SJSA1 (cell line): ENCODE data around the gene HBG1. TPM values are rescaled to one million over a fixed set of nuclear protein-coding genes. Genes with fewer than 3 reads are reported as not detected.

ENCODE experiments used
- DNase-seq, 2 experiments: peaks; one replicate each; pipeline ENCODE4 v3.0.0-alpha.2; 2015 to 2020; ENCODE audit warnings: low spot score in 2 of 2, low read depth in 1 of 2
- H3K27ac ChIP-seq: fragments of 250-450 bp; sonication (Bioruptor Pico); 2 replicates; pipeline ENCODE4 v1.5.1; 2020; ENCODE audit warnings: mild to moderate bottlenecking, moderate library complexity
- H3K27me3 ChIP-seq: fragments of 250-450 bp; sonication (Bioruptor Pico); replicated peaks from 2 replicates; pipeline ENCODE4 v1.5.1; 2020; ENCODE audit warnings: mild to moderate bottlenecking, moderate library complexity
- H3K36me3 ChIP-seq: fragments of 250-450 bp; sonication (Bioruptor Pico); 2 replicates; pipeline ENCODE4 v1.5.1; 2020; ENCODE audit warnings: mild to moderate bottlenecking
- H3K4me1 ChIP-seq: fragments of 250-450 bp; sonication (Bioruptor Pico); replicated peaks from 2 replicates; pipeline ENCODE4 v1.6.1; 2021; ENCODE audit warnings: mild to moderate bottlenecking
- H3K4me3 ChIP-seq: fragments of 250-450 bp; sonication (Bioruptor Pico); 2 replicates; pipeline ENCODE4 v1.5.1; 2020; ENCODE audit warnings: mild to moderate bottlenecking
- H3K9me3 ChIP-seq: fragments of 250-450 bp; sonication (Bioruptor Pico); replicated peaks from 2 replicates; pipeline ENCODE4 v1.5.1; 2020; ENCODE audit warnings: mild to moderate bottlenecking
- total RNA-seq: library from RNA; depleted of rRNA; stranded (reverse); fragments of >200 nt; shearing (Covaris generic); gene quantifications from 2 replicates; pipeline ENCODE4 v1.2.3, GENCODE V29; 2014

The HBG1 gene
- total RNA-seq, 1 experiment from 2014 or later = not detected

DNA sequence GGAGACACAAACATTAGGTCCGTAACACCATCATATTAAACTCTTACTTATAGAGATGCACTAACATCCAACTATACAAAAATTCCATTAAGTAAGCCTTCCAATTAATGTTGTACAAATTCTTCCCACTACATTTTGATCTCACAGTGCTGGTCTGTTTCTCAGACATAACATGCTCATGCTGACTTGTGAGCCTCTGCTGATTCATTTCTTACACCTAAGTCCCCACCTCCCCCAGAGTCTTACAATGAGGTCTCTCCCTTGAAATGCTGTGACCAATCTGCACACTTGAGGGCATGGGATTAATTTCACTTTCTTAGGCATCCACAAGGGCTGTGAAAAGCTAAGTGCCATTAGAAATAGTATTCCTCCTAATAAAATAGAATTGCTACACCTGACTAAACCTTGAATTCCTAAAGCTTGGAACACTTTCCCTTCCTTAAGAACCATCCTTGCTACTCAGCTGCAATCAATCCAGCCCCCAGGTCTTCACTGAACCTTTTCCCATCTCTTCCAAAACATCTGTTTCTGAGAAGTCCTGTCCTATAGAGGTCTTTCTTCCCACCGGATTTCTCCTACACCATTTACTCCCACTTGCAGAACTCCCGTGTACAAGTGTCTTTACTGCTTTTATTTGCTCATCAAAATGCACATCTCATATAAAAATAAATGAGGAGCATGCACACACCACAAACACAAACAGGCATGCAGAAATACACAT lies 2.0 kb downstream of the HBG1 start:
- DNase-seq = no peak

DNA sequence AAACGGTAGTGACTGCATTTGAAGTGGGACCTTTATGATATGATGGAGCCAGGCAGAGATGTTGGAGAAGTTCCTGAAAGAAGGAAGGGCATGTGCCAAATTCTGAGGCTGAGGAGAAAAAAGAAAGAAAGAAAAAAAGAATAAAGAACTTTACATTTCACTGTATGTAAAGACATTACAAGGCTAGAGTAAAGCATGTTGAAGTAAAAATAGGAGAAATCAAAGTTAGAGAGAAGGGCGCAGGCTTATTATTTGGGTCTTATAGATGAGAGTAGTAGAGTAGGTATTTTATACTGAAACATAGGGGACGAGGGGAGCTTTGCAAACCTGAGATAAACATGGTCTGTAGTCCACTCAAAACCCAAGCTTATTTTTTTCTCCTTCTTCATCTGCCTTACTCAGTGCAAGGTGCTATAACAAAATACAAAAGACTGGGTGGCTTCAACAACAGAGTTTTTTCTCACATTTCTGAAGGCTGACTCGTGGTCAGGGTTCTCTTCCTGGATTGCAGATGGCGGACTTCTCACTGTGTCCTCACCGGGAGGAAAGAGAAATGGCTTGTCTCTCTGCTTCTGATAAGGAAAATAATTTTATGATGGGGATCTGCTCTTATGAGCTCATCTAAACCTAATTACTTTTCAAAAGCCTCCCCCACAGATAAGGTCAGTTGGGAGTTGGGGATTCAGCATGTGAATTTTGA lies 2.7 kb downstream of the HBG1 start:
- DNase-seq = no peak

More for the DNA sequence above, 2.0 kb downstream of the HBG1 start:
- no peak overlapping the region for H3K27ac ChIP-seq
- H3K27me3 ChIP-seq = peaks cover 29% of the 10 kb centered on the region
- no peak overlapping the region for H3K4me3 ChIP-seq
- no peaks in the 10 kb centered on the region for H3K9me3 ChIP-seq
- no peaks in the 10 kb centered on the region for H3K4me1 ChIP-seq
- H3K36me3 ChIP-seq = no peaks in the 10 kb centered on the region

DNA sequence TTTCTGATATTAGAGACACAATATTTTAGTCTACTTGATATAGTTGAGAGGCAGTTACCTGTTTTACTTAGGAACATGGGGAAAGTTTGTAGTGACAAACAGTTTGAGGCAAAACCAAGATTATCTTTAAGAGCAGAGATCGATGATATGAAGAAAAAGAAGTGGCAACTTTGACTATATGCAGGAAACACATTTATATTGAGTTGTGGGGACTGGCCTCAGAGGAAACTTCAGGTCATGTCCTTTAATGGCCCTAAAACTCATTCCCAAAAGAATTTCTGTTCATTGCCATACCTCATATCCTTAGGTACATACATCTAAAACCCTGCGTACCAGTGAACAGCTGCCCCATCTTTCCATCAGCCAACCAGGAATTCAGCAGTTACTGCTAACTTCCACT lies 4.5 kb downstream of the HBG1 start:
- Histone ChIP-seq H3K4me1 (no peaks in the 10 kb centered on the region), H3K27me3 (peaks cover 21% of the 10 kb centered on the region), H3K4me3 (no peak overlapping the region), H3K9me3 (no peaks in the 10 kb centered on the region), H3K36me3 (no peaks in the 10 kb centered on the region), H3K27ac (no peak overlapping the region)
- DNase-seq = no peak

More for the DNA sequence above, 2.7 kb downstream of the HBG1 start:
- Histone ChIP-seq H3K4me3 (no peak overlapping the region), H3K36me3 (no peaks in the 10 kb centered on the region), H3K9me3 (no peaks in the 10 kb centered on the region), H3K27ac (no peak overlapping the region), H3K4me1 (no peaks in the 10 kb centered on the region), H3K27me3 (peaks cover 24% of the 10 kb centered on the region)

DNA sequence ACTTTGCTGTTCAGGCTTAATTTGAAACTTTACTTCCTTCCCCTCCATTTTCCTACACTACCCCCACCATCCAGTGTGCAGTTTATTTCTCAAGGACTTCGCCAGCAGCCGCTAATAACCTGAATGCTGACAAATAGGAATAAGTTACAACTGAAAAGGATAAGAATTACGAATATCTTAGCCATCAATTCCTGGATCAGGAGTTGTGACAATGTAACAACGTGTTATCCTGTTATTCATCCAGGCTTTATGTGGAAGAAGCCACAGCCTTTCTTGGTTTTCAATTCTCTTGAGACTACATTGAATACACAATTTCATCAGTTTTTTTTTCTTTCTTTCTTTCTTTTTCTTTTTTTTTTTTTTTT lies 5.9 kb downstream of the HBG1 start:
- Histone ChIP-seq H3K36me3 (no peaks in the 10 kb centered on the region), H3K27ac (no peak overlapping the region), H3K4me3 (no peak overlapping the region), H3K4me1 (no peaks in the 10 kb centered on the region), H3K9me3 (no peaks in the 10 kb centered on the region), H3K27me3 (peaks cover 21% of the 10 kb centered on the region)
- no peak for DNase-seq

GRCh38 chr11:5242933-5243815 lies 6.5 kb downstream of the HBG1 start:
- Histone ChIP-seq H3K9me3 (no peaks in the 10 kb centered on the region), H3K27me3 (peaks cover 21% of the 10 kb centered on the region), H3K4me3 (no peak overlapping the region), H3K27ac (no peak overlapping the region), H3K36me3 (no peaks in the 10 kb centered on the region), H3K4me1 (no peaks in the 10 kb centered on the region)
- no peak for DNase-seq

DNA sequence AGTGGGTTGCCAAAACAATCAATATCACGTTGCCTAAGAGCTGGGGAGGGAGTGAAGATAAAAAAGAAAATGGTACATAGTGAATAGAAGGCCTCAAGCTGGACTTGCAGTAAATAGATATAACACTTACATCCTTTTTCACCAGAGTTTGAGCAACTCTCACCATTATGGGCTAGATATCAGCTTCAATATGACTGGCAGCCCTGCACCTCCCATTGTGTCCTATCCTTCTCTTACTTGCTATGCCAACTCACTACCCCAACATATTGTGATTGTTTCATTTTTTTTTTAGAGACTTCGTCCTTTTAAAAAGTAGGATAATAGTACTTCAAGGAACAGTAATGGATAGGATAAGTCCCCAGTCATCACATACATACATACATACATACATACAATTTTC lies 7.4 kb downstream of the HBG1 start:
- Histone ChIP-seq H3K9me3 (no peaks in the 10 kb centered on the region), H3K4me3 (no peak overlapping the region), H3K27me3 (peaks cover 13% of the 10 kb centered on the region), H3K36me3 (no peaks in the 10 kb centered on the region), H3K4me1 (no peaks in the 10 kb centered on the region), H3K27ac (no peak overlapping the region)
- DNase-seq = no peak

DNA sequence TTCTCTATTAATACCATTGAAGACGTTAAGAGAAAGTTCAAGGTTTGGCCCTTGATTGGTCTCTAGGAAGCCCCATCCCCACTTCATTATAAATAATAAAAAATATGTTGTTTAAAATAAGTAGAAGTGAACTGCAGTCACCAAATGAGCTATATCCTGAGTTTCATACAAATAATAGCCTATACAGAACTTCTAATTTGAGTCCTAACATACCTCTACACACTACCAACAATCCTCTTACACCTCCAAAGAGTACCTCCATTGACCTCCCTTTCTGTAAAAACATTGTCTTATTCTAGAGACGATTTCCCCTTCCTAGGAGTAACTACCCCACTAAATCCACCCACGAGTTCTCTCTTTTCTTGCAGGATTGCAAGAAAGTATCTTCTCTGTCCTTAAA lies 8.2 kb downstream of the HBG1 start:
- Histone ChIP-seq H3K4me1 (no peaks in the 10 kb centered on the region), H3K36me3 (no peaks in the 10 kb centered on the region), H3K27me3 (peaks cover 10% of the 10 kb centered on the region), H3K9me3 (no peaks in the 10 kb centered on the region), H3K4me3 (no peak overlapping the region), H3K27ac (no peak overlapping the region)
- no peak for DNase-seq

DNA sequence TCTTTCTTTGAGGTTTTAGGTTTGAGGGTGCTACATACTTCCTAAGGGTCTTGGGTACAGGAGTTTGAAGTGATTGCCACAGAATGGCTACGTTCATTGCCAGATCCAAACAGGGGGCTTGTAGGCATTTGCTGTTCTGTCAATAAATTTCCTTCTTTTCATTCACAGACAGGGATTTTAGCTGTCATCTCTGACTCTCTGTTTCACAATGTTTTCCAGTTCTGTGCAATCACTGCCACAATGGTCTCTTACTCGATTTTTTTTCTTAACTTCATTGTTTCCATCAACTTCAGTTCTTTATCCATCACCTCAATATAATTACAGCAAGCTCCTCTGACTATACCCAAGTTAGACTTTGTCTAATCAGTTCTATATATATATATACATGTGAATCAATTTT lies 9.2 kb downstream of the HBG1 start:
- DNase-seq = no peak
- H3K36me3 ChIP-seq = no peaks in the 10 kb centered on the region

DNA sequence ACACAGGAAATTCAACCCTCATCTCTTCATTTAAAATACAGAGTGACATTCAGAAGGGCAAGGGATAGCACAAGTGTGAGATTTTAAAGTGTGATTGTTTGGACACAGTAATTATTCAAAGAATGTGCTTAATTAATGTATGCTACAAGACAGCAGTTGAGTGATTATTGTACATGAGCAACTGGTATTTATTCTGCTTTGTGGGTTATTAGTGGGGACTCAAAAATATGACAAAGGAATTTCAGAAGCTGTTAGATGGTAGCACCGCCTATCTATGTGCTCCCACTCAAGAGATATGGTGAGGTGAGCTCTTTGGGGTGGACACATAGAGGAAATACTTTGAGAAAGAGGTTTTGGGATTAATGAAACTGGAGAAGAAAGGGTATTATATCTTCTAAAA lies 9.6 kb downstream of the HBG1 start:
- Histone ChIP-seq H3K9me3 (no peaks in the 10 kb centered on the region), H3K4me1 (no peaks in the 10 kb centered on the region), H3K4me3 (no peak overlapping the region), H3K36me3 (no peaks in the 10 kb centered on the region), H3K27ac (no peak overlapping the region), H3K27me3 (peaks cover 10% of the 10 kb centered on the region; the same call in 1 of the 2 replicates)
- no peak for DNase-seq

More for the DNA sequence above, 9.2 kb downstream of the HBG1 start:
- Histone ChIP-seq H3K4me3 (no peak overlapping the region), H3K9me3 (no peaks in the 10 kb centered on the region), H3K27me3 (peaks cover 11% of the 10 kb centered on the region; the same call in 1 of the 2 replicates), H3K4me1 (no peaks in the 10 kb centered on the region), H3K27ac (no peak overlapping the region)

DNA sequence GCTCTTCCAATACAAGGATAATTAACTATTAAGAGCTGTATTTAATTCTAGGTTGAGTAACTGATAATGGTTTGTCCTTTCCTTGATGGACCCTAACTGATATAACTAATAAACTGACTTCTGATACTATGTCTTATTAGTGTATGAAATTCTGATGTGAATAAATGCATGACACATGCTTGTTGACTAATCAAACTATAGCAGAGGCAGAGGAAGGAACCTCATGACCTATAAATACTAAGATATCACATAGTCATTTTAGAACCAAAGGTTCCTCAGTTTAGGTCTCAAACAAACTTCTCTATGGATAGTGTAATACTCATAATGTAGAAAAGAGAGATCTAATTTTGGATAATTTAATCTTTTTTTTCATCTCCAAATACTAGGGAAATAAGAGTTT lies 10.6 kb downstream of the HBG1 start:
- Histone ChIP-seq H3K4me1 (no peaks in the 10 kb centered on the region), H3K27me3 (peaks cover 9% of the 10 kb centered on the region), H3K27ac (no peak overlapping the region), H3K36me3 (no peaks in the 10 kb centered on the region), H3K9me3 (no peaks in the 10 kb centered on the region), H3K4me3 (no peak overlapping the region)
- DNase-seq = no peak

- Histone ChIP-seq H3K27me3 (peaks cover 9% of the 10 kb centered on the region), H3K9me3 (no peaks in the 10 kb centered on the region), H3K27ac (no peak overlapping the region), H3K4me1 (no peaks in the 10 kb centered on the region), H3K36me3 (no peaks in the 10 kb centered on the region), H3K4me3 (no peak overlapping the region)
- no peak for DNase-seq
Measured at GRCh38 chr11:5238486-5238885, 11.2 kb downstream of the HBG1 start.

DNA sequence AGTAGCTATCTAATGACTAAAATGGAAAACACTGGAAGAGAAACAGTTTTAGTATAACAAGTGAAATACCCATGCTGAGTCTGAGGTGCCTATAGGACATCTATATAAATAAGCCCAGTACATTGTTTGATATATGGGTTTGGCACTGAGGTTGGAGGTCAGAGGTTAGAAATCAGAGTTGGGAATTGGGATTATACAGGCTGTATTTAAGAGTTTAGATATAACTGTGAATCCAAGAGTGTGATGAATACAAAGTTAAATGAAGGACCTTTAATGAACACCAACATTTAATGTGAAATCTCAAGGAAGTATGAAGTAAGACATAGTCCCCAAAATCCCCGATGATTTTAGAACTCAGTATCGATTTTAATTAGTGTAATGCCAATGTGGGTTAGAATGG lies 12.2 kb downstream of the HBG1 start:
- Histone ChIP-seq H3K27ac (no peak overlapping the region), H3K4me3 (no peak overlapping the region), H3K9me3 (no peaks in the 10 kb centered on the region), H3K36me3 (no peaks in the 10 kb centered on the region), H3K4me1 (no peaks in the 10 kb centered on the region), H3K27me3 (peaks cover 9% of the 10 kb centered on the region)
- no peak for DNase-seq

- Histone ChIP-seq H3K9me3 (no peaks in the 10 kb centered on the region), H3K27me3 (peaks cover 8% of the 10 kb centered on the region), H3K36me3 (no peaks in the 10 kb centered on the region), H3K27ac (no peak overlapping the region), H3K4me1 (no peaks in the 10 kb centered on the region), H3K4me3 (no peak overlapping the region)
- DNase-seq = no peak
Measured at GRCh38 chr11:5235364-5236095, 14.1 kb downstream of the HBG1 start.
